HG02571 (cell line): ENCODE results near the gene USB1.
"Not testable (repeated sequence)": the region's sequence is repeated elsewhere in the genome, so short reads cannot be mapped to it uniquely, and the experiment has no call there.

Experiments used
- ATAC-seq: cut with Tn5 transposase; IDR thresholded peaks from one replicate; pipeline ENCODE4 v1.9.1; 2021; ENCODE audit warnings: mild to moderate bottlenecking, moderate library complexity; ENCODE audit not compliant: unreplicated experiment

Gene USB1

GRCh38 chr16:57993897-57994296, 7.3 kb upstream of the USB1 start:
- ATAC-seq = no peak

GRCh38 chr16:57994361-57994760, 6.8 kb upstream of the USB1 start:
- ATAC-seq = no peak

- ATAC-seq = no peak
Observed at GRCh38 chr16:57994778-57995177, 6.4 kb upstream of the USB1 start.

- no peak for ATAC-seq
Observed at GRCh38 chr16:57995721-57996405, 5.3 kb upstream of the USB1 start.

GRCh38 chr16:57996406-57997175, 4.6 kb upstream of the USB1 start:
- ATAC-seq = no peak

GRCh38 chr16:57997176-57997527, 4.1 kb upstream of the USB1 start:
- ATAC-seq = no peak

GRCh38 chr16:57997528-57998265, 3.5 kb upstream of the USB1 start:
- ATAC-seq = no peak

GRCh38 chr16:57998486-57998885, 2.7 kb upstream of the USB1 start:
- ATAC-seq = no peak

- ATAC-seq = no peak
Observed at GRCh38 chr16:57998992-57999365, 2.2 kb upstream of the USB1 start.

GRCh38 chr16:57999366-57999970, 1.7 kb upstream of the USB1 start:
- no peak for ATAC-seq

- ATAC-seq = peak; percentile 14
Observed at GRCh38 chr16:57999971-58000705, 1.1 kb upstream of the USB1 start, which contains the start of gene ZNF319. Gene ZNF319, minus strand, starts transcription at chr16:58000672. Its CDS starts 2,407 bp downstream, at chr16:57998265.

- ATAC-seq = no peak
Observed at GRCh38 chr16:58001781-58002415, 691 bp downstream of the USB1 start.

- no peak for ATAC-seq
Observed at GRCh38 chr16:58002416-58002800, 1.2 kb downstream of the USB1 start.

- ATAC-seq = no peak
Observed at GRCh38 chr16:58002936-58003335, 1.7 kb downstream of the USB1 start.

GRCh38 chr16:58004736-58005135, 3.5 kb downstream of the USB1 start:
- ATAC-seq = not testable (repeated sequence)

- no peak for ATAC-seq
Observed at GRCh38 chr16:58009856-58010416, 8.7 kb downstream of the USB1 start.

GRCh38 chr16:58010886-58011285, 9.7 kb downstream of the USB1 start:
- ATAC-seq = no peak

GRCh38 chr16:58011652-58012051, 10.4 kb downstream of the USB1 start:
- no peak for ATAC-seq

GRCh38 chr16:58012481-58012880, 11.3 kb downstream of the USB1 start:
- ATAC-seq = no peak
